ENCODE measurements around the gene DISC1.

DNA sequence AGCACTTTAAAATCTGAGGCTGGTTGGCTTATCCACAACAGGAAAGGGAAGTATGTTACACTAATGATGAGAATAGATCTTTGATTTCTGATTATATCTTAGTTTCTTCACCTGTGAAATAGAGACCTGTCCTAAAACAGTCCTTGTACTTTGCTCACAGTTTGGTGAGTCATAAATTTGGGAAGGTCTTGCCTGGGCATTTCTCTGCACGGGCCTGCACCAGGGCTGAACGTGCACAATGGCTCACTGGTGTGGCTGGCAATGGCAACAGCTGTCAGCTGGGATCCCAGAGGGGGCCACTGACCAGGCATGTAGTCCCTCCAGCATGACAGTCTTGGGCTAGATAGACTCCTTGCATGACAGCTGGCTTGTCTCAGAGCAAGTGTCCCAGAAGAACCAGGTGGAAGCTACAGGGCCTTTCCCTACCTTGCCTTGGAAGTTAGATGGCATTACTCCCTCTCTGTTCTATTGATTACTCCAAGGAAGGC, 367.4 kb downstream of the DISC1 start:
- TF ChIP-seq, protein P1, sequence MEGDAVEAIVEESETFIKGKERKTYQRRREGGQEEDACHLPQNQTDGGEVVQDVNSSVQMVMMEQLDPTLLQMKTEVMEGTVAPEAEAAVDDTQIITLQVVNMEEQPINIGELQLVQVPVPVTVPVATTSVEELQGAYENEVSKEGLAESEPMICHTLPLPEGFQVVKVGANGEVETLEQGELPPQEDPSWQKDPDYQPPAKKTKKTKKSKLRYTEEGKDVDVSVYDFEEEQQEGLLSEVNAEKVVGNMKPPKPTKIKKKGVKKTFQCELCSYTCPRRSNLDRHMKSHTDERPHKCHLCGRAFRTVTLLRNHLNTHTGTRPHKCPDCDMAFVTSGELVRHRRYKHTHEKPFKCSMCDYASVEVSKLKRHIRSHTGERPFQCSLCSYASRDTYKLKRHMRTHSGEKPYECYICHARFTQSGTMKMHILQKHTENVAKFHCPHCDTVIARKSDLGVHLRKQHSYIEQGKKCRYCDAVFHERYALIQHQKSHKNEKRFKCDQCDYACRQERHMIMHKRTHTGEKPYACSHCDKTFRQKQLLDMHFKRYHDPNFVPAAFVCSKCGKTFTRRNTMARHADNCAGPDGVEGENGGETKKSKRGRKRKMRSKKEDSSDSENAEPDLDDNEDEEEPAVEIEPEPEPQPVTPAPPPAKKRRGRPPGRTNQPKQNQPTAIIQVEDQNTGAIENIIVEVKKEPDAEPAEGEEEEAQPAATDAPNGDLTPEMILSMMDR (IDR thresholded peaks at IDR 0.05): no peak
- TF ChIP-seq EZH2 (IDR thresholded peaks at IDR 0.05; ENCODE audit: borderline replicate concordance, insufficient read depth, low read depth, low read length, poor library complexity, severe bottlenecking): no peak
